Measurements from ENCODE around the gene CFAP251.

Gene CFAP251

DNA sequence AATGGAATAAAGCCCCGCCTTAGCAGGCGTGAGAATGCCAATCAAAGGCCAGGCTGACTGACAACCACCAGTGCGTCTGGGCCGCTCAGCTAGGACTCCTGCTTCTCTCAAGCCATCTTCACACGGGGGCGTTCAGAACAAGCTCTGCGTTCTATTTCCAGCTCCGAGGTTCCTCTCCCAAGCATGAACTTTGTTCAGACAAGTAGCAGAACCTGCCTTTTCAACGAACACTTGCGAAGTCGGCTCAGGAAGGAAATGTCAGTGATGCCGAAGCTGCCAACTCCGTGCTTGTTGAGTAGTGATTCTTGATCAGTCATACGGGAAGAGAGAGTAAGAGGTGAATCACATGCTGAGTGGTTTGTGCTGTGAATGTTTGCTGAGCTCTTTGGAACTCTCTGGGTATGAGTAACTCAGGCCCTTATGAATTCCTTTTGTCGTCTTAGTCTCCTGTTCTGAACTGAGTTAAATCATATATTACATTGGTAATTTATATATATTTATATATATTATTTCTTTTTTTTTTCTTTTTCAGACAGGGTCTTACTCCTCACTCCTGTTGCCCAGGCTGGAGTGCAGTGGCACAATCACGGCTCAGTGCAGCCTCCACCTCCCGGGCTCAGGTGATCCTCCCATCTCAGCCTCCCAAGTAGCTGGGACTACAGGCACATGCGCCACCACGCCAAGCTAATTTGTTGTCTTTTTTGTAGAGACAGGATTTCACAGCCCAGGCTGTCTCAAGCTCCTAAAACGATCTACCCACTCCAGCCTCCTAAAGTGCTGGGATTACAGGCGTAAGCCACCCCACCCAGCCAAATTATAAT lies 73.9 kb downstream of the CFAP251 start:
- H3K4me3 ChIP-seq (ENCODE audit: low read depth, low read length): no peak overlapping the region
- TF ChIP-seq, protein P1, sequence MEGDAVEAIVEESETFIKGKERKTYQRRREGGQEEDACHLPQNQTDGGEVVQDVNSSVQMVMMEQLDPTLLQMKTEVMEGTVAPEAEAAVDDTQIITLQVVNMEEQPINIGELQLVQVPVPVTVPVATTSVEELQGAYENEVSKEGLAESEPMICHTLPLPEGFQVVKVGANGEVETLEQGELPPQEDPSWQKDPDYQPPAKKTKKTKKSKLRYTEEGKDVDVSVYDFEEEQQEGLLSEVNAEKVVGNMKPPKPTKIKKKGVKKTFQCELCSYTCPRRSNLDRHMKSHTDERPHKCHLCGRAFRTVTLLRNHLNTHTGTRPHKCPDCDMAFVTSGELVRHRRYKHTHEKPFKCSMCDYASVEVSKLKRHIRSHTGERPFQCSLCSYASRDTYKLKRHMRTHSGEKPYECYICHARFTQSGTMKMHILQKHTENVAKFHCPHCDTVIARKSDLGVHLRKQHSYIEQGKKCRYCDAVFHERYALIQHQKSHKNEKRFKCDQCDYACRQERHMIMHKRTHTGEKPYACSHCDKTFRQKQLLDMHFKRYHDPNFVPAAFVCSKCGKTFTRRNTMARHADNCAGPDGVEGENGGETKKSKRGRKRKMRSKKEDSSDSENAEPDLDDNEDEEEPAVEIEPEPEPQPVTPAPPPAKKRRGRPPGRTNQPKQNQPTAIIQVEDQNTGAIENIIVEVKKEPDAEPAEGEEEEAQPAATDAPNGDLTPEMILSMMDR (IDR thresholded peaks at IDR 0.05; ENCODE audit: insufficient read depth, low read depth, low read length, missing control alignments): no peak
- peak; percentile 95 for DNase-seq (ENCODE audit: low read depth)

GRCh38 chr12:121996050-121996944 lies 77.9 kb downstream of the CFAP251 start:
- no peak for DNase-seq (ENCODE audit: low read depth)
- H3K4me3 ChIP-seq (ENCODE audit: low read depth, low read length): no peak overlapping the region
- TF ChIP-seq, protein P1 (IDR thresholded peaks at IDR 0.05; ENCODE audit: insufficient read depth, low read depth, low read length, missing control alignments): no peak

DNA sequence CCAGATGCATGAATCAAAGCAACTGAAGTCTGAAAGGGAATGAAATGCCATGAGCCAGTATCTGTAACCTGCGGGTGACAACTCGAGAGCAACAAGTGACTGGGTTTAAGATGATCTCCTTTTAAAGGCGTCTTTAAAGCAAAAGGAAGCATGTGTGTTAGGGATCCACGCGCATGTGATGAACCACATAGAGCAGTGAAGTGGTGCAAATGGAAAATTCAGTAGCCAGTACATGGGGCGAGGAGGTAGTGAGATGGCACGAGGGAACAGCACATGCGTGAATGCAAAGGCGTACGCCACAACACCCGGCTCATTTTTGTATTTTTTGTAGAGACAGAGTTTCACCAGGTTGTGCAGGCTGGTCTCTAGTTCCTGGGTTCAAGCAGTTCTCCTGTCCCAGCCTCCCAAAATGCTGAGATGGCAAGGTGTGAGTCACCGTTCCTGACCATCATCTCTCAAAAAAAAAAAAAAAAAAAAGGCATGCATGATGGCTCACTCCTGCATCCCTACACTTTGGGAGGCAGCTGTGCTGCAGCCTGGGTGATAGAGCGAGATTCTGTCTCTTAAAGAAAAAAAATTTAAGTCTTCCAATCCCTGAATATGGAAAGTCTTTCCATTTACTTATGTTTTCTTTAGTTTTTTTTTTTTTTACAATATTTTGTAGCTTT lies 78.7 kb downstream of the CFAP251 start:
- H3K4me3 ChIP-seq (ENCODE audit: low read depth, low read length): no peak overlapping the region
- TF ChIP-seq, protein P1 (IDR thresholded peaks at IDR 0.05; ENCODE audit: insufficient read depth, low read depth, low read length, missing control alignments): no peak
- no peak for DNase-seq (ENCODE audit: low read depth)

DNA sequence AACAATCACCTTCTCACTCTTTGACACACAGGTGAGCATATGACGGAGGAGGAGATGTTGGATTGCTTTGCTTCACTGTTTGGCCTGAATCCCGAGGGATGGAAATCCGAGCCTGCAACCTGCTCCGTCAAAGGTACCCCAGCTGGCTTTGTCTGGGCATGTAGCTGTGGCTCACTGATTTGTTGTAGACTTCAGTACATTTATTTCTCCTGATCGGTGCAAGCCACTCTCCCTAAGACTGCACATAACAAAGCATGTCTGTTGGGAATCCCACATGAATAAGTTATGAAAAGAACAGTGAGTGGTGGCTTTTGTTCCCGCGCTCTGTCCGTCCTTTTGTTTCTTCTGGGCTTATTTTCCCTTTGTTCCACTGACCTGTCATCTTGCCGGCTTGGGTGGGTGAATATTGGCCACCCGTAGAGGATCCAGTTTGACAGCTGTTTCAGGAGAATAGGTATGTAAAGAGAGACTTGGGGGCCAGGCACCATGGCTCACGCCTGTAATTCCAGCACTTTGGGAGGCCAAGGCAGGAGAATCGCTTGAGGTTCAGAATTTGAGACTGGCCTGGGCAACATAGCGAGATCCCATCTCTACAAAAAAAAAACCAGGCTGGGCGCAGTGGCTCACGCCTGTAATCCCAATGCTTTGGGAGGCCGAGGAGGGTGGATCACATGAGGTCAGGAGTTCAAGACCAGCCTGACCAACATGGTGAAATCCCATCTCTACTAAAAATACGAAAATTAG lies 83.2 kb downstream of the CFAP251 start:
- TF ChIP-seq, protein P1 (IDR thresholded peaks at IDR 0.05; ENCODE audit: insufficient read depth, low read depth, low read length, missing control alignments): no peak
- DNase-seq (ENCODE audit: low read depth): no peak
- H3K4me3 ChIP-seq (ENCODE audit: low read depth, low read length): no peak overlapping the region

- TF ChIP-seq, protein P1 (IDR thresholded peaks at IDR 0.05; ENCODE audit: insufficient read depth, low read depth, low read length, missing control alignments): no peak
- DNase-seq (ENCODE audit: low read depth): no peak
- no peak overlapping the region for H3K4me3 ChIP-seq (ENCODE audit: low read depth, low read length)
Measured at GRCh38 chr12:122003651-122004611, 85.5 kb downstream of the CFAP251 start.
